GDM1 (cell line): ENCODE measurements around the gene ANK3.

ENCODE experiments used
- DNase-seq: peaks from one replicate; lab custom pipeline; 2025; lab: John Stamatoyannopoulos, UW

Gene ANK3

GRCh38 chr10:60343254-60343653 lies 46.4 kb downstream of the ANK3 start:
- no peak for DNase-seq

- DNase-seq = no peak
These were observed 47.7 kb downstream of the ANK3 start for GRCh38 chr10:60341969-60342368.

GRCh38 chr10:60340973-60341372 lies 48.7 kb downstream of the ANK3 start:
- no peak for DNase-seq

- DNase-seq = no peak
These were observed 49.9 kb downstream of the ANK3 start for GRCh38 chr10:60339757-60340156.

- no peak for DNase-seq
These were observed 50.9 kb downstream of the ANK3 start for GRCh38 chr10:60338786-60339185.

DNA sequence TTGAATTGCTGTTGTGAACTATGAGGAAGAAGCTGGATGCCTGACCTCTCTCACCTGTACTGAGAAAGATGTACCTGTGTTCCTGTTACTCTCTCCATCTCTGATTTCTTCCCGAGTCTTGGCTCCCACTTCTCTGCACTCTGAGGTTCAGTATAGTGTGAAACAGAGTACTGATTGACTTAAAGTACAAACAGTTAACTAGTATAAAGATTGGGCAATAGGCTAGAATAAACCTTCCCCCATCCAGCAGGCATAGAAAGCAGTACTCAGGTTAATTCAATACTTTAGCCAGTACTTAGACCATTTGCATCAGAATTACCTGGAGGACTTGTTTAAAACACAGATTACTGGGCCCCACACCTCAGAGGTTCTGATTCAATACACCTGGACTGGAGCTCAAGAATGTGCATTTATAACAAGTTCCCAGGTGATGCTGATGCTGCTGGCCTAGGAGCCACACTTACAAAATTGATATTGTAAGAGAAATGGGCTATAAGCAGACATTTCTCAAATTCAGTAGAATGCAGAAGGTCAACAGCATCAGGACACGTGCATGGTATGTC lies 51.6 kb downstream of the ANK3 start:
- DNase-seq = no peak

- DNase-seq = no peak
These were observed 52.6 kb downstream of the ANK3 start for GRCh38 chr10:60336901-60337630.

DNA sequence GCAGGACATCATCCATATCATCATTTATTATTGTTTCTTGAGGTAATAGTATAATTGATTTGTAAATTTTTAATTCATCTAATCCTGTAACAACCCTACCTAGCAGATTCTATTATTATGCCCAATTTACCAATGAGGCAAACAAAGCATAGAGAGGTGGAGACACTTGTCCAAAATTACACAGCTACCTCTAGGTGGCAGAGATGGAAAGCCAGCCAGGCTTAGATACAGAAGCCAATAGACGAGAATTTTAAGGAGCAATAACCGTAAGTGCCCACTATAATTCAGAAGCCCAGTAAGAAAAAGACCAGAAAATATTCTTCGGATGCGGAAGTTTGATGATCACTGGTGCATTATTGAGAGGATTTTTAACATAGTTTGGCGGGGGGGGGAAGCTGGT lies 54.0 kb downstream of the ANK3 start:
- no peak for DNase-seq

GRCh38 chr10:60334991-60335390 lies 54.7 kb downstream of the ANK3 start:
- DNase-seq = no peak

- no peak for DNase-seq
These were observed 57.3 kb downstream of the ANK3 start for GRCh38 chr10:60332371-60332770.

GRCh38 chr10:60331886-60332285 lies 57.8 kb downstream of the ANK3 start:
- no peak for DNase-seq

- no peak for DNase-seq
These were observed 66.5 kb downstream of the ANK3 start for GRCh38 chr10:60323162-60323561.

DNA sequence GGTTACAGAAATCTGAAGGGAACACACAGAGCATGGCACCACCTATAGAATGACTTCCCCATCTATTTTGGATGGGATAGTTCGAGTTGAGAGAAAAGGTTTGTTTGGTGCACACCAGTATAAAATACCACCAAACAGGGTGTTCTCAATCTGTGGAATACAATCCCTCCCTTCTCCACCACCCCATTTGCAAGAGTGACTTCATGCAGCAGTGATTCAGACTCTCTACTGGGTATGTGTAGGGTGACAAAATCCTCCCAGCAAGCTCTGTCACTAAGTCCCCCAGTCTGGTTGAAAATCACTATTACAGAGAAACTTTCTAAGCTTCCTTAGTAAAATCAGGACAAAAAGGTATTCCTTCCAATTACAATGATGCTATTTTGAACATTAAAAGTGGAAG lies 69.0 kb downstream of the ANK3 start:
- no peak for DNase-seq

- no peak for DNase-seq
These were observed 73.6 kb downstream of the ANK3 start for GRCh38 chr10:60316029-60316428.

DNA sequence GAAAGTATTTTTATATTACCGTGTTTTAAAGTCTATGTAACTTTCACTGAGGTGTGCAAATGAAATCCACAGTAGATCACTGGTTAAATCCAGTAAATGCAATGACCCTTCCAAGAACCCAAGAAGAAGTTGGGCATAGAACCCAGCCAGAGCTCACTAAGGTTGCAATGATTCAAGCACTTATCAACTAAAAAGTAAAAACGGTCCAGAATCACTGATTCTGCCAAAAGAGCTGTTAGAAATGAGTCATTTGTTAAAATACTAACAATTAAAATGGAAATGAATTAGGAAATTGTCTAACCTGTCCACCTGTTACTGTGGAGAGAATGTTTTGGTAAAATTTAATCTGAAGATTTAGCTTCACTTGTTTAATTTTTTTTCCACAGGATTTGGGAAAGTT lies 74.4 kb downstream of the ANK3 start:
- DNase-seq = no peak

- DNase-seq = no peak
These were observed 75.4 kb downstream of the ANK3 start for GRCh38 chr10:60314069-60314940.

GRCh38 chr10:60313589-60313952 lies 76.1 kb downstream of the ANK3 start:
- DNase-seq = no peak

- DNase-seq = no peak
These were observed 76.7 kb downstream of the ANK3 start for GRCh38 chr10:60312818-60313588.

- DNase-seq = no peak
These were observed 77.9 kb downstream of the ANK3 start for GRCh38 chr10:60311821-60312220.

DNA sequence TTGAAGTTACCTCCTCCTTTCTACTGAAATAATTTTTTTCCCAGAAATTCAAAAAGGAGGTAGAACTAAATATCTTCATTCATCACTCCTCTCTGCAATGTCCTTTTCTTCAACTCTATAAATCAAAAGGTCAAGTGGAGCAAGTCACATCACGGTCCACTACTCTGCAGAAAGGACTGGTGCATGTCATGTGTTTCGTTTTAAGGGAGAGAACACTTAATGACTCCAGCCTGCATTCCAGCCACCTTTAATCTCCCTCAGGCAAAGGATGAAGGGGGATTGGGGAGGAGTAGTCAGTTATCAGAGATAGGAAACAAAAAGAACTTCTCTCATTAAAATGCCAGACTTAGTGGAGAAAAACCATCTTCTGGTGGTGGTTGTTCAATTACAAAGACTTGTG lies 78.9 kb downstream of the ANK3 start:
- no peak for DNase-seq

DNA sequence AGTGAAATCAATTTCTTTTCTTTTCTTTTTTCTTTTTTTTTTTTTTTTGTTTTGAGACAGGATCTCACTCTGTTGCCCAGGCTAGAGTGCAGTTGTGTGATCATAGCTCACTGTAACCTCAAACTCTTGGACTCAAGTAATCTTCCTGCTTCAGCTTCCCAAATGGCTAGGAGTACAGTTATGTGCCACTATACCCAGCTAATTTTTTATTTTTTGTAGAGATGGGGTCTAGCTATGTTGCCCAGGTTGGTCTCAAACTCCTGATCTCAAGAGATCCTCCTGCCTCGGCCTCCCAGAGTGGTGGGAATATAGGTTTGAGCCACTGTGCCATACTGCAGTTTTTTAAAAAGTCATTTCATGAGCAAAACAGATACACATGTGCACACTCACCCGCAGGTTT lies 79.8 kb downstream of the ANK3 start:
- DNase-seq = no peak

DNA sequence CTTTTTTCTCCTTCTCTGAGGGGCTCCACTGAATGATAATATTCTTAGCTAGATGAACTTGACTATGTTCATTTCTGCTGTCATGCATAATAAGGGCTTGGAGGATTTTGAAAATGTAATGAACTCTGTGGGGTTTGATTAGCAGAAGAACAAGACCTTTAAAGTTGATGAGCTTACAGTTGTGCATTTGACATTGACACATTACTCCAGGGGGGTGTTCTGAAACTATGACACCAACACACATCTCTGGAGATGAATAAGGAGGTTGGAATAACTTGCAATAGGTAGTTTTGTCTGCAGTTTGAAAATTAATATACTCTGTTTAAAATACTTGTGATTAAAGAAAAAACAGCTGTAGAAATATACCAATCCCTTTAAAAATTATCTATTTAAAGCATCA lies 80.3 kb downstream of the ANK3 start:
- DNase-seq = no peak
